DOHH2 (cell line): ENCODE results near the gene GEMIN7.
"Not testable (repeated sequence)": the region's sequence is repeated elsewhere in the genome, so short reads cannot be mapped to it uniquely, and the experiment has no call there.

Experiments used
- CTCF ChIP-seq: fragments of 200-600 bp; sonication (generic); IDR thresholded peaks from one replicate; pipeline ENCODE4 v1.5.1; 2014; ENCODE audit warnings: antibody characterized with exemption, mild to moderate bottlenecking, low read depth, low read length; ENCODE audit not compliant: poor library complexity, severe bottlenecking
- EZH2phosphoT487 ChIP-seq: fragments of 200-600 bp; sonication (generic); IDR thresholded peaks from 2 replicates; pipeline ENCODE4 v1.6.1; 2017; ENCODE audit warnings: borderline replicate concordance, mild to moderate bottlenecking, antibody characterized with exemption, low read length, moderate library complexity, mixed read lengths

GRCh38 chr19:45118591-45119355 is 39.7 kb downstream of the GEMIN7 start:
- TF ChIP-seq CTCF, EZH2phosphoT487: not testable (repeated sequence)
